Measurements from ENCODE around the gene PPP2R2B. TPM values are rescaled to one million over a fixed set of nuclear protein-coding genes. Genes with fewer than 3 reads are reported as not detected.

The PPP2R2B gene
- total RNA-seq, 1 donor from 2014 or later, result 1.2 TPM

DNA sequence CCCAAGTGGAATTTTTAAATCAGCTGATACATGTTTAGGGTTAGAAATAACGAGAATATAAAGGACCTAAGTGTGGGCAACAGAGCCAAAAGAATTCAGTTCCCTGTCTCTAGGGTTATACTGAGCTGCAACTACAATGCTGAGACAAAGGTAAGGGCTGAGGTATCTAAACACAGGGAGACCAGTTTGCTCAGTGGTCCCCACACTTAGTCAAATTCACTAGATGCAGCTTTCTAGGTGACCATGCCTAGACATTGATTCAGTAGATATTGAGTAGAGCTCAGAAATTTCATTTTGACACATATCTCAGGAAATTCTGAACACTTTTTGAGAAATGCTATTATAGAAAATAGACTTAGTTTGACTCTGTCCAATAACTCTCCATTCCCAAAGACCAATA lies 84.8 kb downstream of the PPP2R2B start:
- TF ChIP-seq CTCF (IDR thresholded peaks at IDR 0.05), result no peak
- Histone ChIP-seq H3K4me1 (peaks cover 6% of the 10 kb centered on the region), H3K27me3 (no peaks in the 10 kb centered on the region), H3K9me3 (no peaks in the 10 kb centered on the region), H3K36me3 (no peaks in the 10 kb centered on the region), H3K4me3 (no peak overlapping the region), H3K27ac (no peak overlapping the region)
- no peak for ATAC-seq
- intact Hi-C loops (cut with DNase I), result no loop called here
- no peak for DNase-seq

- Histone ChIP-seq H3K36me3 (no peaks in the 10 kb centered on the region), H3K4me3 (no peak overlapping the region), H3K27me3 (no peaks in the 10 kb centered on the region), H3K4me1 (peaks cover 6% of the 10 kb centered on the region), H3K27ac (no peak overlapping the region), H3K9me3 (no peaks in the 10 kb centered on the region)
- no peak for TF ChIP-seq CTCF (IDR thresholded peaks at IDR 0.05)
- no peak for DNase-seq
- no peak for ATAC-seq
- intact Hi-C loops (cut with DNase I), result no loop called here
Measured at GRCh38 chr5:146791471-146791870, 87.1 kb downstream of the PPP2R2B start.

- DNase-seq, result no peak
- Histone ChIP-seq H3K27ac (no peak overlapping the region), H3K4me1 (peaks cover 6% of the 10 kb centered on the region), H3K9me3 (no peaks in the 10 kb centered on the region), H3K4me3 (no peak overlapping the region), H3K36me3 (no peaks in the 10 kb centered on the region), H3K27me3 (no peaks in the 10 kb centered on the region)
- intact Hi-C loops (cut with DNase I), result no loop called here
- TF ChIP-seq CTCF (IDR thresholded peaks at IDR 0.05), result no peak
- no peak for ATAC-seq
Measured at GRCh38 chr5:146789712-146790653, 88.6 kb downstream of the PPP2R2B start.

DNA sequence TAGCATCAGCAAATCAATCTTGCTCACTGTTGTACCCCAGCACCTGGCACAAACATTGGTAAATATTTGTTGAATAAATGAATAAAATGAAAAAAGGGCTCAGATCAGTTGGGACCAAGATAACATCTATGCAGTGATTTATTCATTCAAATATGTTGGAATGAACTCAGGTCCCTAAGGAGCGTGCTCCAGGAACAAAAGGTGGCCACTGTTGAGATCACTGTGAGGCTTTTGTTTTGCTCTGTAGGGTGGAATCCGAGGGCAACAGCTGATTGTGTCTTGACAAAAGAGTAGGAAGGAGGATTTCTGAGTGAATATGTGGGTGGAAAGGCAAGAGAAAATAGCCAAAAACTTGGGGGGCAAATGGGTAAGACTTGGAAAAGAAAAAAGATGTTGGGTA lies 89.7 kb downstream of the PPP2R2B start:
- TF ChIP-seq CTCF (IDR thresholded peaks at IDR 0.05), result no peak
- intact Hi-C loops (cut with DNase I), result no loop called here
- Histone ChIP-seq H3K27me3 (no peaks in the 10 kb centered on the region), H3K4me3 (no peak overlapping the region), H3K27ac (no peak overlapping the region), H3K36me3 (no peaks in the 10 kb centered on the region), H3K9me3 (no peaks in the 10 kb centered on the region), H3K4me1 (no peaks in the 10 kb centered on the region)
- DNase-seq (no peak), ATAC-seq (no peak)

DNA sequence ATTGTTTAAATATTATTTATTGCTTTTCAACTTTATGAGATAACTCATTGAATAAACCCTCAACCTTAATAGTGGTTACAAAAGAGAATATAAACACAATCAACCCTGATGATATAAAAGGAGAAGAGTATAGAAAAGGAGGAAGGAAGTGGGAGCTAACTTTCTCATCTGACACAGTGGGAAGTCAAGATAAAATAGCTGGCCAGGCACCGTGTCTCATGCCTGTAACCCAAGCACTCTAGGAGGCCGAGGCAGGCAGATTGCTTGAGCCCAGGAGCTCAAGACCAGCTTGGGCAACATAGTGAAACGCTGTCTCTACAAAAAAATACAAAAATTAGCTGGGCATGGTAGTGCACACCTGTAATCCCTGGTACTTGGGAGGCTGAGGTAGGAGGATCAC lies 93.5 kb downstream of the PPP2R2B start:
- no peak overlapping the region for H3K4me3 ChIP-seq
- peak; percentile 52 for ATAC-seq
- DNase-seq, result no peak
- no peaks in the 10 kb centered on the region for H3K4me1 ChIP-seq
- TF ChIP-seq CTCF (IDR thresholded peaks at IDR 0.05), result no peak
- H3K36me3 ChIP-seq, result no peaks in the 10 kb centered on the region
- no peaks in the 10 kb centered on the region for H3K27me3 ChIP-seq
- no peak overlapping the region for H3K27ac ChIP-seq
- H3K9me3 ChIP-seq, result no peaks in the 10 kb centered on the region
- intact Hi-C loops (cut with DNase I), result no loop called here

All from upper lobe of right lung (tissue), 1 donor.